HuH-7 (cell line): ENCODE measurements around the gene MSLN.
"Not testable (repeated sequence)": the region's sequence is repeated elsewhere in the genome, so short reads cannot be mapped to it uniquely, and the experiment has no call there.

Experiments used
- DNase-seq: peaks from one replicate; pipeline ENCODE4 v3.0.0; 2011; ENCODE audit warnings: low spot score

Gene MSLN

GRCh38 chr16:760065-760464 lies 469 bp upstream of the MSLN start:
- no peak for DNase-seq

- no peak for DNase-seq
Measured at GRCh38 chr16:761625-762513, 1.3 kb downstream of the MSLN start.

DNA sequence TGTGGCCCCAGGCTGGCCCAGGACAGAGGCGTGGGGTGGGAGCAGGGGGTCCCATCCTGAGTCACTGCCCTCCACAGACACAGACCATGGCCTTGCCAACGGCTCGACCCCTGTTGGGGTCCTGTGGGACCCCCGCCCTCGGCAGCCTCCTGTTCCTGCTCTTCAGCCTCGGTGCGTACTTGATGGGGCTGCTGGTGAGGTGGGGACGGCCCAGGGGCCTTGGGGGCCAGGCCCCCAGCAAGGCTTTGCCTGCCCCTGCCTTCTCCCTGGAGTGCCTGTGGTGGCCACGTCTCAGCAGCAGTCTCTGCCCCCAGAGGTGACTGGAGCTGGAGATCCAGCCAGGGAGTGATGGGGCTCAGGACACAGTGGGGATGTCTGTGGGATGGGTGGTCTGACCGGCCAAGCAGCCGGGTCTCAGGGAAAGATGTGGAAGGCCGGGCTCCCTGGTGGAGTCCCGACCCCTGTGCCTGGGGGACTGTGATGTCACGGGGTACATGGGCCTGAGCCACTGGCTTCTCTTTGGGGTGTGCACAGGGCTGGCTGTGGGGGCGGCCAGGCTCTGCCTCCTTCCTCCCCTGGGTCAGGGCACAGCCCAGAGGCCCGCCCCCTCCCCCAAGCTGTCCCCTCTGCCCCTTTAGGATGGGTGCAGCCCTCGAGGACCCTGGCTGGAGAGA lies 2.2 kb downstream of the MSLN start:
- DNase-seq: no peak

- no peak for DNase-seq
Measured at GRCh38 chr16:763369-764183, 3.0 kb downstream of the MSLN start.

- DNase-seq: no peak
Measured at GRCh38 chr16:764184-764750, 3.7 kb downstream of the MSLN start.

- no peak for DNase-seq
Measured at GRCh38 chr16:764848-765487, 4.4 kb downstream of the MSLN start.

GRCh38 chr16:765488-765865 lies 4.9 kb downstream of the MSLN start:
- no peak for DNase-seq

- no peak for DNase-seq
Measured at GRCh38 chr16:766008-766819, 5.7 kb downstream of the MSLN start.

- no peak for DNase-seq
Measured at GRCh38 chr16:766820-767640, 6.5 kb downstream of the MSLN start.

DNA sequence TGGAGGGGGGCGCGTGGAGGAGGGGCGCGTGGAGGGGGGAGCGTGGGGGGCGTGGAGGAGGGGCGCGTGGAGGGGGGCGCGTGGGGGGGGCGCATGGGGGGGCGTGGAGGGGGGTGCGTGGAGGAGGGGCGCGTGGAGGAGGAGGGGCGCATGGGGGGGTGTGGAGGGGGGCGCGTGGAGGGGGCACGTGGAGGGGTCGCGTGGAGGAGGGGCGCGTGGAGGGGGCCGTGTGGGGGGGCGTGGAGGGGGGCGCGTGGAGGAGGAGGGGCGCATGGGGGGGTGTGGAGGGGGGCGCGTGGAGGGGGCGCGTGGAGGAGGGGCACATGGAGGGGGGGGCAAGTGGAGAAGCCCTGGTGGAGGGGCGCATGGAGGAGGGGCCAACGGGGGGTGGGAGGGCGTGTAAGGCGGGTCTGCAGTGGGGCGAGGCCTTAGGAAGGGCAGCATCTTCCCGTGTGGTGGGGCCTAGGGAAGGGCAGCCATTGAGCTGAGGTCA lies 7.3 kb downstream of the MSLN start:
- no peak for DNase-seq

GRCh38 chr16:768428-768827 lies 7.9 kb downstream of the MSLN start:
- DNase-seq: no peak

- DNase-seq: no peak
Measured at GRCh38 chr16:769184-769784, 8.8 kb downstream of the MSLN start.

DNA sequence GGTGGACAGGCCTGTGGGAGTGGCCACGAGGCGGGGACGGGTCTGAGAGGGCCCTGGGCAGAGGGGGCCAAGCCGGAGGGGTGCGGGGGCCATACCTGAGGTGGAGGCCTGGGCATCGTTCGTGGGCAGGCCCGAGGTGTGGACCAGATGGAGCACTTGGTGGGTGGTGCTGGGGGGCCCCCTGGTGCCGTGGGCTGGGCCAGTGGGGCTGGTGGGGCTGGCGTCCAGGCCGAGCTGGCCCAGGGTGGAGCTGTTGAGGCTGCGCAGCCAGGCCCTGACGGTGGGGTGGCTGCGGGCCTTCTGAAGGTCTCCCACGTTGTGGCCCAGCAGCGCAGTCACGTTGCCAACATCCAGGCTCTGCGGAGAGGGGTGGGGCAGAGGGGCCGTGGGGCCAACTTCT lies 9.4 kb downstream of the MSLN start:
- no peak for DNase-seq

GRCh38 chr16:770411-770810 lies 9.9 kb downstream of the MSLN start:
- DNase-seq: no peak

GRCh38 chr16:772959-773358 lies 12.4 kb downstream of the MSLN start:
- DNase-seq: no peak

DNA sequence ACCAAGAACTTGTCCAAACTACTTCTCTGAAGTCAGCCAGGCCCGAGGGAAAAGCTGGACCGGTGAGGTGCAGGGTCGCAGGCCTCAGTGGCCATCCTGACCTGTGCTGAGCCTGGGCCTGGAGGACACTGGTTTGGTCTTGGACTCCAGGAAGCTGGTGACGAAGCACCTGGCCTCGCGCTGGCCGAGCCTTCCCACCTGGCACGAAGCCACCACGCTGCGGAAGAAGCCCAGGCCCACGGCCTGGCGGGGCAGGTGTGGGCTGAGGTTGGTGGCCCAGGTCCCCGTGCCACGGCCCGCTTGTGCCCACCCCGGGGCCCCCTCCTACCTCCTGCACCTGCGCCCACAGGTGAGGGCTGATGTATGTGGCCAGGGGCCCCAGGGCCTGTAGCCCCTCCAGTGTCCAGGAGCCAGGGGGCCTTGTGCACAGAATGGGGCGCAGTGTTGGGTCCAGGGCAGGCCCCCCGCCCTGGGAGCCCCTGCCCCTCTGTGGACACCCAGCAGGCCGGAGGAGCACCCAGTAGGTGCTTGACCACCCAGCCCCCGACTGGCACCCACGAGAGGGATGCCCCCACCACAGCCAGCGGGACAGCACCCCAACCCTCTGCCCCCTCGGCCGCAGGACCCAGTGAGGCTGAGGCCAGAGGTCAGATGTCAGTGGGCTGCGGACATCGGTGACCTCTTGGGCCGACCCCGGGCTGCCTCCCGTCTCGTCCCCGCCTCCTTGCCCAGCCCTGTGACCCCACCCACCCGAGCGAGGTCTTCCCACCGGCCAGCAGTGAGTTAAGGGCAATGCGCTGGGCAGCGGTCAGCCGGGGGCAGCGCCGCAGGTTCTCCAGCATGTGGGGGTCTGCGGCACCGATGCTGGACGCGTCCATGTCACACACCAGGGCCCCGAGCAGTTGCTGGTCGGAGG lies 13.8 kb downstream of the MSLN start:
- no peak for DNase-seq

GRCh38 chr16:775236-775796 lies 14.8 kb downstream of the MSLN start:
- DNase-seq: no peak

DNA sequence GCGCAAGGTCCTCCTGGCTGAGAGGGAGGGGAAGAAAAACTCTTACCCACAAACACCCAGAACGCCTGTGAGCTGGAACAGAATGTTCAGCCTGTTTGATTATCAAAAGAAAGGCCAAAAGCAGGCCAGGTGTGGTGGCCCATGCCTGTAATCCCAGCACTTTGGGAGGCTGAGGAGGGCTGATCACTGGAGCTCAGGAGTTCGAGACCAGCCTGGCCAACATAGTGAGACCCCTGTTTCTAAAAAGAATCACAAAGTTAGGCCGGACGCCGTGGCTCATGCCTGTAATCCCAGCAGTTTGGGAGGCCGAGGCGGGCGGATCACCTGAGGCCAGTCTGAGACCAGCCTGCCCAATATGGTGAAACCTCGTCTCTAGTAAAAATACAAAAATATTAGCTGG lies 15.8 kb downstream of the MSLN start:
- not testable (repeated sequence) for DNase-seq
